Measurements from ENCODE around the gene IL2RA. TPM values are rescaled to one million over a fixed set of nuclear protein-coding genes. Genes with fewer than 3 reads are reported as not detected.

The IL2RA gene
- total RNA-seq, 1 experiment from 2014 or later = not detected

- H4K20me1 ChIP-seq (ENCODE audit: control insufficient read depth, insufficient read depth, insufficient read length) = no peaks in the 10 kb centered on the region
- Mint-ChIP-seq H3K4me3 (no peak overlapping the region), H3K27ac (no peak overlapping the region), H3K27me3 (ENCODE audit: low read depth) (peaks cover 3% of the 10 kb centered on the region; the same call in 1 of the 2 replicates), H3K4me1 (peaks cover 0 to 4% of the 10 kb centered on the region in 2 experiments; a peak in 1 of 4 replicates), H3K9me3 (peaks cover 0 to 3% of the 10 kb centered on the region in 2 experiments; a peak in 1 of 5 replicates), H3K36me3 (ENCODE audit: insufficient read depth in 1 of 3, low read depth in 3 of 3) (no peaks in the 10 kb centered on the region; a peak in 1 of 7 replicates)
- no peak overlapping the region for H3K27ac ChIP-seq (ENCODE audit: insufficient read length, low read depth, low read length)
- H4K8ac ChIP-seq (replicated peaks; ENCODE audit: insufficient read length, low read depth, low read length) = no peak overlapping the region
- no peak overlapping the region for H2BK5ac ChIP-seq (ENCODE audit: insufficient read length, low read length)
- no peak overlapping the region for H3K56ac ChIP-seq (ENCODE audit: insufficient read length, low read depth, low read length)
- H2BK15ac ChIP-seq (ENCODE audit: low read depth, low read length) = no peak overlapping the region
- no peak overlapping the region for H4K91ac ChIP-seq (ENCODE audit: insufficient read length, low read depth, low read length)
- no peaks in the 10 kb centered on the region for H3K9me3 ChIP-seq (ENCODE audit: control insufficient read depth, low read depth, low read length)
- H3K4me1 ChIP-seq (ENCODE audit: insufficient read depth, low read length) = no peaks in the 10 kb centered on the region
- no CpG with 5 or more reads among the region's 5 CpGs for WGBS (ENCODE audit: extremely low coverage, insufficient read length, low lambda C conversion rate)
- DNase-seq = no peak
- H2AFZ ChIP-seq (ENCODE audit: low read length) = no peak overlapping the region
- H2BK20ac ChIP-seq (ENCODE audit: low read depth, low read length, poor library complexity, severe bottlenecking) = no peak overlapping the region
- no peak overlapping the region for H3K9ac ChIP-seq (ENCODE audit: extremely low read depth, insufficient read length, low read length)
- no peaks in the 10 kb centered on the region for H3K79me1 ChIP-seq (ENCODE audit: insufficient read depth, low read depth, low read length, poor library complexity, severe bottlenecking)
- TF ChIP-seq CTCF (conservative IDR thresholded peaks at IDR 0.05) = no peak
- H3K4me2 ChIP-seq (ENCODE audit: insufficient read depth, insufficient read length, low read length) = no peak overlapping the region
- H2BK120ac ChIP-seq (ENCODE audit: low read depth, low read length, poor library complexity, severe bottlenecking) = no peak overlapping the region
- H3K4ac ChIP-seq (ENCODE audit: low read depth, low read length) = no peak overlapping the region
- H3K79me2 ChIP-seq (ENCODE audit: insufficient read depth, low read length) = no peaks in the 10 kb centered on the region
- no peaks in the 10 kb centered on the region for H3K27me3 ChIP-seq (ENCODE audit: insufficient read depth, low read length)
- no peak overlapping the region for H3K23ac ChIP-seq (ENCODE audit: insufficient read length, low read depth, low read length)
- no peak overlapping the region for H2AK5ac ChIP-seq (ENCODE audit: insufficient read length, low read length)
- no peak overlapping the region for H3T11ph ChIP-seq (ENCODE audit: low read length)
- H3K18ac ChIP-seq (ENCODE audit: insufficient read length, low read depth, low read length) = no peak overlapping the region
- H2BK12ac ChIP-seq (ENCODE audit: insufficient read length, low read depth, low read length) = no peak overlapping the region
- H3K23me2 ChIP-seq (ENCODE audit: insufficient read length, low read depth, low read length, poor library complexity, severe bottlenecking) = no peaks in the 10 kb centered on the region
- no peak overlapping the region for H3K14ac ChIP-seq (ENCODE audit: insufficient read depth, low read length)
- no peak overlapping the region for H4K5ac ChIP-seq (ENCODE audit: insufficient read length, low read depth, low read length)
Measured at GRCh38 chr10:6018422-6018821, 43.7 kb downstream of the IL2RA start.

Measured in H9 (cell line).